HL-60/S4 (cell line): ENCODE data around the gene TOR1AIP2.

Source experiments
- in situ Hi-C: fragments of 300-500 bp; cut with MboI; formaldehyde crosslinking; loops from 2 replicates; pipeline ENCODE4 v1.14.3; 2022; ENCODE audit warnings: low sequenced_read_pairs

Gene TOR1AIP2

DNA sequence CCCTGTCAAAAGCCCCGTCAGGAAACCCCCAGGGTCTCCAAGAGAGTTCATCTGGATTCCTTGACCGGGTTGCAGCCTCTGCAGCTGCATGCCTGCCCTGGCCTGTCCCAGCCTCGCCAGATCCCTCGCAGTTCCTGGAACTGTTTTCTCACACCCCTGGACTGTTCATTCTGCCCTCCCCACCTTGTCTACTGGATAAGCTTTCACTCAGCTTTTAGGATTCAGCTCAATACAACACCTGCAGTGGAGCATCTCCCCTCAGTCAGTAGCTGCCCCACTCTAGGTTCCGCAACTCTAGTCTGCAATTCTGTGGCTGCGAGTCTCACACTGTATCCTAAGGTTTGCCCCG is 67.3 kb downstream of the TOR1AIP2 start:
- in situ Hi-C loops = loop anchor here (25.0 kb wide), 1 partner anchor 723 kb away; the partner anchor contains the start of gene TOR3A

DNA sequence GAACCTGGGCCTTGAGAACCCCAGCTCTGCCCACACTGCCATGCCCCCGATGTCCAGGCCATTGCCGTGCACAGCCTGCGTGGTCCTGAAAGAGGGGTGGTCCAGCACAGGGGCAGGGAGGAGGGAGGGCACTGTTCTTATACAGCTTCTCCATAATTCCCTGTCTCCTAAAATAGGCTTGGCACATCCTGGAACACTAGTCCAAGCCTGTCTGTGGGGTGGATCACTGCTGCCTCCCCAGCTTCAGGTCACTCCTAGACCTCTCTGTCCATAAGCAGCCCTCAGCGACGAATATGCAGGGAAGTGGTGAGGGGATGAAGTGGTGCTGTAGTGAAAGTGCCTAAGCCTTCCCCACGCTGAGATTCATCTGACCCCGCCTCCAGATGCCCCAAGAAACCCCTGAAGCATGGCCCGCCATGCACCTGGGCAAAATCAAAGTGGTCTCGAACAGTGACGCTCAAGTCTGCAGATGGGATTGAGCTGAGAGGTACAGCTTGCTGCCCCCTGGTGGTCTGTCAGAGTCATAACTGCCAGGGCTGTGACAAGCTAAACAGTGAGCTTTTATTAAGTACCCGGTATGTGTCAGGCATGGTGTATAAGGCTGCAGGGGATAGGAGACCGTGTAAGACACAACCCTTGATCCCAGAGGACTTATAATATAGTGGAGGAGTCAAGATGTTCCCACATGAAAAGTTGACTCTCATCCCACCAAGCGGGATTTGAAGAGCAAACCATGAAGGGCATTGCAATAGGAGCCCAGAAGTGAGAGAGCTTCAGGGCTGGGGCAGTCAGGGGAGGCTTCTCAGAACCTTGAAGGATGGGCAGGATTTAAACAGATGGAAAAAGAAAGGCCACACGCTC is 67.9 kb downstream of the TOR1AIP2 start:
- in situ Hi-C loops = loop anchor here (25.0 kb wide), 1 partner anchor 722 kb away; the partner anchor contains the start of gene TOR3A

DNA sequence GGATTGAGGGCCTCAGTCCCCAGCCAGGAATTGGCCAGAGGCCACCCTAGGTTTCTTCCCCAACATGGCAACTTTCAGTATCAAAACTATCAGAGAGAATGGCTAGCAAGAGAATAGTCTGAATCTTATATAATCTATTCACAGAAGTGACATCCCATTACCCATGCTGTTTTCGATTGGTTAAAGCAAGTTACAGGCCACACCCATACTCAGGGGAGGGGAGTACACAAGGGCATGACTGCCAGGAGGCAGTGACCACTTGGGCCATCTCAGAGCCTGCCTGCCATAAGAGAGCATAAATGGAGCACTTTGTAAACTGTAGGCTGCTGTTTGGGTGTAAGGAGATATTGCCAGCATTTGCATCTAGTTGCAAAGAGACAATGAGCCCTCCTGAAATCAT is 69.1 kb downstream of the TOR1AIP2 start:
- in situ Hi-C loops = loop anchor here (25.0 kb wide), 1 partner anchor 721 kb away; the partner anchor contains the start of gene TOR3A

DNA sequence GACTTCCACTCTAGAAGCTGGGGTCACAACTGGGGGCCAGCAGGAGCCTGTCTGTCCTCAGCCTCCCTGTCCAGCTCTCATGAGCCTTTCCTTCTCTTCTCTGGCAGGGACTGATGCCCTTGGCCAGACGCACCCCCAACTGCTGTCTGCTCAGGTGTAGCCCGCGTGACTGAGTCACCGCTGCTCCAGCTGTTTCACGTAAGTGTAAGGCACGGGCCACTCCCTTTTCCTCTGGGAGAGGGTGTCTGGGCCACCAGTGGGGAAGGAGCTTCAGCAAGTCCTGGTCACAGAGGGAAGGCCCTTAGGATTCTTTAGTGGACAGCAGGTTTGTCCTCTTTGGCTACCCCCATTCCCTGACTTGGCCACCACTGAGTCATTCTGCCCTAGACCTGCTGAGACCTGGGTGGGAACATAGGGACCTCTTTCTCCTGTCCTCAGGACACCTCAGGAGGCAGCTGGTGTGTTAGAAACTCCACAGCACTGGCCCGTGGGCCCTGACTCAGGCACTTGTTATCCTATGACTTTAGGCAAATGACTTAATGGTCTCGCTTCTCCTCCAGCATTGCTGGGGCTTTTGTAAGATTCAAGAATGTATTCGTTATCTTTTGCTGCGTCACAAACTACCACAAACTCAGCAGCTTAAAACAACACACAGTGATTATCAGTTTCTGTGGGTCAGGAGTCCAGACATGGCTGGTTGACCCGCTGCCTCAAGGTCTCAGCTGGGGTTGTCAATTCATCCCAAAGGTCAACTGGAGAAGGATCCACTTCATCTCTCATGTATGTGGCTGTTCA is 69.7 kb downstream of the TOR1AIP2 start:
- in situ Hi-C loops = loop anchor here (25.0 kb wide), 1 partner anchor 721 kb away; the partner anchor contains the start of gene TOR3A

DNA sequence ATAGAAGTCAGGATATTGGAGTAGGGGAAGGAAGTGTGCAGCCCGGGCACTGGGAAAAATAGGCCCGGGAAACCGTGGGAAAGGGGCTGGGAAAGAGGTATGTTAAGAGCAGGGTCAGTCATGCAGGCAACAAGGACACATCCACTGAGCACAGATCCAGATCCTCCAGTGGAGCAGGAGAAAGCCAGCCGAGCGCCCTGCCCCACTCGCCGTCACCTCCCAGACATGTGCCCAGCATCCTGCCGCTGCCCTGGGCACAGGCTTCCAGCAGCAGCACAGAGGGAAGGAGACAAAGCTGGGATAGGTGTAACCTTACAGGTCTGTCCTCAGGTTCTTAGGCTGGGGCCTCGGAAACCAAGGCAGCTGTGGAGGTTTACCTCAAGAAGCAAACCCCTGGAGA is 70.3 kb downstream of the TOR1AIP2 start:
- in situ Hi-C loops = loop anchor here (25.0 kb wide), 1 partner anchor 720 kb away; the partner anchor contains the start of gene TOR3A

DNA sequence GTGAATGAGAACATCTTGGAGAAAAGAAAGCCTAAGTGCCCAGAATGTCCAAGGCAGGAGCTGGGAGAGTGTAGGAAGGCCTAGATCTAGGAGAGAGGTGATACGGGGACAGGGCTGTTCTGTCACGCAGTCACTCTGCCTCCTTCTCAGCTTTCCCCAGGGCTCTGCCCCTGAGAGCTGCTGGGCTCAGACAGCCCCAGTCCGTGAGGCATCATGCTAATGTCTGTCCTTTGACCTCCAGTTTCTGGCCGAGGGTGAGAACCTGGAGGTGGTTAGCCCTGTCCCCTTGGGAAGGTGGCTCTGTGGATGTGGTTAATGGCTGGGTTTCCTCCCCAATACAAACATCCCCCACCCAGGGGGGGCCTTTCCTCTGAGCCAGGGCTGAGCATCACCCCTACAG is 71.3 kb downstream of the TOR1AIP2 start:
- in situ Hi-C loops = loop anchor here (25.0 kb wide), 1 partner anchor 719 kb away; the partner anchor contains the start of gene TOR3A

DNA sequence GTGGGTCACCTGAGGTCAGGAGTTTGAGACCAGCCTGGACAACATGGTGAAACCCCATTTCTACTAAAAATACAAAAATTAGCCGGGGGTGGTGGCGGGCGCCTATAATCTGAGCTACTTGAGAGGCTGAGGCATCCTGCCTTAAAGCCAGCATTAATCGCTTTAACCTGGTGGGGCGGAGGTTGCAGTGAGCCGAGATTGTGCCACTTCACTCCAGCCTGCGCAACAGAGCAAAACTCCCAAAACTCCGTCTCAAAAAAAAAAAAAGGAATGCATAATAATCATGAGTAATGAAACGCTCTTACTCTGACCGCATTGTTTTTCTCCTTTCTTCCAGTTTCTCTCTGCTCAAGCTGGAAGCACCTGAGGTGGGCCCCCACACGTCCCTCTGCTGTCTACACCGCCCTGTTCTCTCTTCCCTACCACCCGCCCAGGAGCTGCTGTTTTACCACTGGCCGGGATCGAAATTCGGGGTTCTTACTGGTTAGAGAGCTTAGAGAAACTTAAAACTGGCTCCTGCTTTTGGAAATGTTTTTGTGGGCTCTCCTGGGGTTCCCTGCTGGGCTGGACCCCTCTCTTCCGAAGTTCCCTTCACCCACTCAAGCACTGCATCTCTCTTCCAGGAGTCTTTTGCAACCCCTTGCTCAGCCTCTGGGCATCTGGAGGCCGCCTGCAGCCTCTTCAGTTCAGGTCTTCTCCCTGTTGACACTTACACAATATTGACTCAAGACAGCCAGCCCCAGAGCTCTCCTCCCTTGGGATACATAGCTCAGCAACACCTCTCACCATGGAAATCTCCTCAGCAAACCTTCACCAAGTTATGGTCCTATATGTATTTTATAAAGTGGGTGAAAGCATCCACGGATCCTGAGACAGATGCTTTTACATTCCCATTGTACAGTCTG is 72.1 kb downstream of the TOR1AIP2 start:
- in situ Hi-C loops = loop anchor here (25.0 kb wide), 1 partner anchor 718 kb away; the partner anchor contains the start of gene TOR3A

DNA sequence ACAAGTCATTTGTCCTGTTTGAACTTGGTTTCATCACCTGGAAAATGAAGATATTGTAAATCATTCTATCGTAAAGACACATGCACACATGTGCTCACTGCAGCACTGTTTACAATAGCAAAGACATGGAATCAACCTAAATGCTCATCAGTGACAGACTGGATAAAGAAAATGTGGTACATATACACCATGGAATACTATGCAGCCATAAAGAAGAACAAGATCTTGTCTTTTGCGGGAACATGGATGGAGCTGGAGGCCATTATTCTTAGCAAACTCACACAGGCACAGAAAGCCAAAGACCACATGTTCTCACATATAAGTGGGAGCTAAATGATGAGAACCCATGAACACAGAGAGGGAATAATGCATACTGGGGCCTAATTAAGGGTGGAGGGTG is 73.2 kb downstream of the TOR1AIP2 start:
- in situ Hi-C loops = loop anchor here (25.0 kb wide), 1 partner anchor 717 kb away; the partner anchor contains the start of gene TOR3A

DNA sequence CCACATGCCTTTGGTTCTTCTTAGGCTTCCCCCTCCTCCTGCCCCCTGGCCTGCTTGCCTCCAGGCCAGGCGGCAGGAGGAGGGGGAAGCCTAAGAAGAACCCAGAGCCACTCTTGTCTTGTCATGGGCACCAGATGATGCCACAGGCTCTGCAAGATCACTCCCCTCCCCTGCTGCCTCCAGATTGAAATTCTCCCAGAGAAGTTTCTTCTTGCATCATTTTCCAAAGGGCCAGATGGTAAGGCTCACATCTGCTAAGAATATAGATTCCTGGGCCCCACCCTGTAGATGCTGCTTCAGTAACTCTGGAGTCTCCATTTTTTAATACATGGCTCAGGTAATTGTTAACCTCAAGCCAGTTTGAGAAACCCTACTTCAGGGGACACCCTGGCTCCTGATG is 73.7 kb downstream of the TOR1AIP2 start:
- in situ Hi-C loops = loop anchor here (25.0 kb wide), 1 partner anchor 717 kb away; the partner anchor contains the start of gene TOR3A

DNA sequence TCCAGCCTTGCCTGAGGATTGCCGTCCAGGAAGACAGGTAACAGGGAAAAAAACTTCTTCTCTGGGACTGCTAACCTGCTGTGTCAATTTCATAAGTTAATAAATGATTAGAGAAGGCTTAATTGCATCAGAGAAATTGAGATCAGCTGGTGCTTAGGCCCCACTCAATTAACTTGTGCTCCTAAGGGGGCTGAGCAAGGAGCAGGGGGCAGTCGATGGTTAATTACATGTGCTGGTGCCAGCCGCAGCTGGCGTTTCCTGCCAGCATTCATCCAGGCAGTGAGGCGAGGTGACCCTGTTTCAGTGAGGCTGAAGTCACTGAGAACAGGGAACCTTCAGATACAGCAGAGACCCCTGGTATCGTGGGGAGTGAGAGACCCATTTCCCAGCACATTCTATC is 74.5 kb downstream of the TOR1AIP2 start:
- in situ Hi-C loops = loop anchor here (25.0 kb wide), 1 partner anchor 716 kb away; the partner anchor contains the start of gene TOR3A

DNA sequence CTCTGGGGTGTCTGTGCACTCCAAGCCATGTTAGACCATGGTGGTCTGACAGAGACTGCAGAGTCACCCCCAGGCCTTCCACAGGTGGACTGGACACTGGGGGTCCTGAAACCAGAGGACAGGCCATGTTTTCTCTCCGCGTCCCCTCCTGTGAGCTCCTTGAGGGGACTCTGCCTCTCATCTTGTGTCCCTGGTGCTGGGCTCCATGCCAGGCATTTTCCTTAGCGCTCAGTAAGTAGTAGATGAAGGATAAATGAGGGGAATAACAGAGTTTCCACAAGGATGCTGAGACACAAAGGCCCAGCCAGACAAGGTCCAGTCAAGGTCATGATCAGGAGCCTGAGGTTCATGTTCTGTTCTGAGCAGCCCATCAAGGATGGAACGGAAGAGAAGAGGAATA is 77.1 kb downstream of the TOR1AIP2 start:
- in situ Hi-C loops = loop anchor here (25.0 kb wide), 1 partner anchor 713 kb away; the partner anchor contains the start of gene TOR3A

DNA sequence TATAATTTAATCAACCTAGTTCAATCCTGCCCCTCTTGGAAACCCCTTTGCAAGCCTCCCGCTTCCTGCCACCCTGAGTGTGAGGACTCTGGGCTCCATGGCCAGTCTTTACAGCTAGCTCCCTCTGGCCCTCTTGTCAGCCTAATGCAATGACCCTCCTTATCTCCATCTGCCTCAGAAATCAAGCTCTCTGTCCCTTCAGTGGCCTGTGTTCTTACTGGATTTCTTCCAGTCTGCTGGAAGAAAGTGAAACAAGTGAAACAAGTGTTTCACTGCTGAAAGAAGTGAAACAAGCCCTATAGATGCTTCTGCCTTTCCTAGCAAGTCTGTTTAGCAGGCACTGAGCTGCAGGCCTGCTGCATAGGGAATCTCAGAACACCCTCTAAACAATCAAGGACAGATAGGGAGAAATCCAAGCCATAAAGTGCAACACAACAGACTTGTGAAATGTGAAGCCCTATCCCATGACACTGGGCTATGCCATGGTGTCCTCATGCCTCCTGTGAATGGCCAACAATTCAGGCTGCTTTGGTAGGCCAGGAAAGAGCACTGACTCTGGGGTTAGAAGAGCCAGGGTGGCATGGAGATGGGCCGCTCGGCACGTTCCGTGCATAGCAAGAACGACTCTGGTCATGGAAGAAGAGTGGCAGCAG is 78.6 kb downstream of the TOR1AIP2 start:
- in situ Hi-C loops = loop anchor here (25.0 kb wide), 1 partner anchor 1262 kb away; no protein-coding TSS in a partner anchor

DNA sequence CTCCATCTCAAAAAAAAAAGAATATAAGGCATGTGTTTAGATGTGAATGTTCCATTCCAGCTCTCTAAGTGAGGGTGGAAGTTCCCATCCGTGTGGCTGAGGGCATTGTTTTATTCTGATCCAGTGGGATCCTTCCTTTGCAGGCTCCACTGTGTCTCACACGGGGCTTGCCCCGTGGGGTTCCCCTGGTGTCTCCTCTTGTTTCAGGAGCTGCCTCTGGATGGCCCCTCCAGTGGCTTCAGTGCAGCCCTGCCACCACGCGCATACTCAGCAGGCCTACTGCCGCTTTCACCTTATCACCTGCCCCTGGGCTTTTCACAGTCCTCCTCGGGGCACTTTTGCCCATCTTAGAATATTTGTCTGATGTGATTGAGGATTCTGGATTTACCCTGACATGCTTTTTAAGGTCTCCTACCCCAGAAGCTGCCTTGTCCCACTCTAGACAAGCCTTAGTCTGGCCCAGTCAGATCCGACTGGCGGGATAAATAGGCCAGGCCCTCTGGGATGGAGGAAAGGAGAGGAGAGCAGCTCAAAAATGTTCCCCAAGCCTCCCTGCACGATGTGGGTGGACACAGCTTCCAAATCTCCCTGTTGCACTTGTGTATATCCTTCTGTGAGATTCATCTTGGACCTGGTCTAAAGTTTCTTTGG is 79.3 kb downstream of the TOR1AIP2 start:
- in situ Hi-C loops = loop anchor here (25.0 kb wide), 1 partner anchor 1261 kb away; no protein-coding TSS in a partner anchor

DNA sequence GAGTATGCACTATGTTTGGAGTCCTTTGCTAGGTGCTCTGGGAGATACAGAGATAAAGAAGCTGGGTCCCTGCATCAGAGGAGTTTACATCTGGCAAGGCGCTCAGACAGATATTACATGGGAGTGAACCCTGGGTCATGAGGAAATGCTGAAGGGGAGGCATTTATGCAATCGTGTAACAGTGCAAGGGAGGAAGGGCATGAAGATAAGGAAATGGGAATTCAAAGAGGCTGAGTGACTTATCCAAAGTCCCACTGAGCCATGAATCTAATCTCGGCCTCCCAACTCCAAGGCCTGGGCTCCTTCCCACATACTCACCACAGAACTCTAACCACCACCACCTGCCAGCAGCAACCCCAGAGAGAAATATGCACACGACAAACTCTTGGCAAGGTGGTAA is 82.9 kb downstream of the TOR1AIP2 start:
- in situ Hi-C loops = loop anchor here (25.0 kb wide), 1 partner anchor 1257 kb away; no protein-coding TSS in a partner anchor

DNA sequence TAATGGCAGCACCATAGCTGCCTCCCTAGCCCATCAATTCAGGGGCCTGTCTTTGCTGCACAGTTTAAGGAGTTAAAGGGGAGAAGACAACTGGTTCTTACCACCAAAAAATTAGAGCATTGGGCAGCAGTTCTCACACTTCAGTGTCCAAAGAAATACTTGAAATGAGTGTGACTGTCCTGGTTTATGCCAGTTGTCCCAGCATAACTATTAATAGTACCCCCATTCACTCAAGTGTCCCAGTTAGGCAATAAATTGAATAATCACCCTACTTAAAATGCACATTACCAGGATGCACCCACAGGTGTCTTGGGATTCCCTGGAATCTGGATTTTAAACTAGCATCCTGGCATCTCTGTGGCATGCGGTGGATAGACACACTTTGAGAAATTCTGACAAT is 83.5 kb downstream of the TOR1AIP2 start:
- in situ Hi-C loops = loop anchor here (25.0 kb wide), 1 partner anchor 1257 kb away; no protein-coding TSS in a partner anchor

DNA sequence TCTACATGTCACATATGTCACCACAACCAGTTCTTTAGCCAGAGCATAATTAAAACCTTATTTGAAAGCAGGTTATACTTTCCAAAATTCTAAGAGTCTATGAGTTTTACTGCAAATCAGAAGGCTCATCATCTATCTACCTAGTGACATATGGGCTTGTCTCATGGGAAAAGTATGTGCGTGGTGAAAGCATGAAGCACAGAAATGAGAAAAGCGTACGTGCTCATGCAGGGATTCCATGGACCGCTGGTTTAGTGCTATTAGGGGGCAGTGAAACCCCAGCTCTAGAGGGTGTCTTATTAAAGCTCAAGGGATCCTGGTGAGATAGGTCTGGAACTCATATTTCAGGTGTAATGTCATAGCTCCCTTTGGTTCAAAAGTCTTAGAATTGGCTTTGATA is 84.3 kb downstream of the TOR1AIP2 start:
- in situ Hi-C loops = loop anchor here (25.0 kb wide), 1 partner anchor 1256 kb away; no protein-coding TSS in a partner anchor
